ENCODE measurements around the gene PPT1.

Gene PPT1

DNA sequence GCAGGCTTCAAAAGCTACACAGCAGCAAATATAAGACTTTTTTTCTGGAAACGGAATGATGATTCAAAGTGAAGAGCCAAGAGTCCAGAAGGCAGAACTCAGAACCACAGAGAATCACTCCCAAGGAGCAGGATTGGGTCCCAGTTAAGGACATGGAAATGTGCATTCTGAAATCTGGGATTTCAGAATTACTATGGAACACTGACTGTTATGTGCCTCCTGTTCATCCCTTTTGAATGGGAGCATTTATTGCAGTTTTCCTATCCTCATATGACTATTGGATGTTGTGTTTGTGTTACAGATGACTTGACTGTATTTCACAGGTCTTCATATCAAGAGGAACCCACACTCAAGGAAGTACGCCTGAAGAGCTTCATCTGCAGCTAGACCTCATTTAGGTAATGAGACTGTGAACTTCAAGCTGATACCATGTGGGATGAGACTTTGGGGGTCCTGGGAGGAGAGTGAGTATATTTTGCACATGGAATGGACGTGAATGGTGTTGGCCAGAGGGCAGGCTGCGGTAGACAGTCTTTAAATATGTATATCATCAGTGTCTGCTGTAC lies 73.6 kb downstream of the PPT1 start:
- DNase-seq: no peak

Measured in bone marrow (tissue), 2 donors.